Natural killer cell (primary cell): ENCODE data around the gene PFKFB3. TPM values are rescaled to one million over a fixed set of nuclear protein-coding genes. Genes with fewer than 3 reads are reported as not detected.

ENCODE experiments used
- ATAC-seq, 3 donors: fragments of 150-1000 bp in 2 of 3; fragments of 200-7000 bp in 1 of 3; cut with Tn5 transposase; 1 replicate in 1 of 3; 2 replicates in 2 of 3; pipeline ENCODE4 v1.10.0; 2021; ENCODE audit warnings: mild to moderate bottlenecking in 2 of 3, moderate library complexity in 2 of 3
- DNase-seq, 2 donors: peaks; one replicate each; pipeline versions ENCODE4 v3.0.0 to v3.0.0-alpha.2; 2013 to 2021; ENCODE audit warnings: mixed read lengths in 1 of 2
- H3K27ac ChIP-seq: one replicate; pipeline ENCODE4 v1.5.1; 2013; ENCODE audit warnings: mild to moderate bottlenecking, low read length
- H3K27me3 ChIP-seq: one replicate; pipeline ENCODE4 v1.6.1; 2013; ENCODE audit warnings: low read length; ENCODE audit not compliant: control insufficient read depth, insufficient read depth
- H3K36me3 ChIP-seq: one replicate; pipeline ENCODE4 v1.6.1; 2013; ENCODE audit warnings: low read length; ENCODE audit not compliant: control insufficient read depth, insufficient read depth
- H3K4me1 ChIP-seq: one replicate; pipeline ENCODE4 v1.6.1; 2013; ENCODE audit warnings: low read length; ENCODE audit not compliant: control insufficient read depth, insufficient read depth
- H3K4me3 ChIP-seq: one replicate; pipeline ENCODE4 v1.5.1; 2013; ENCODE audit warnings: low read length
- H3K9me3 ChIP-seq: one replicate; pipeline ENCODE4 v1.6.1; 2013; ENCODE audit warnings: low read length; ENCODE audit not compliant: control insufficient read depth, insufficient read depth
- H3K27ac Mint-ChIP-seq, 2 donors: one replicate each; pipeline ENCODE4 v1.8.0; 2022; ENCODE audit warnings: mild to moderate bottlenecking in 2 of 2, mixed read lengths in 2 of 2, moderate library complexity in 1 of 2
- H3K27me3 Mint-ChIP-seq, 2 donors: one replicate each; pipeline ENCODE4 v1.8.0; 2022; ENCODE audit warnings: low read depth in 2 of 2, mixed read lengths in 2 of 2
- H3K36me3 Mint-ChIP-seq: one replicate; pipeline ENCODE4 v1.8.0; 2022; ENCODE audit warnings: mixed read lengths
- H3K4me1 Mint-ChIP-seq, 2 donors: one replicate each; pipeline ENCODE4 v1.8.0; 2022; ENCODE audit warnings: mixed read lengths in 2 of 2
- H3K4me3 Mint-ChIP-seq: one replicate; pipeline ENCODE4 v1.8.0; 2022; ENCODE audit warnings: mild to moderate bottlenecking, moderate library complexity, mixed read lengths
- H3K9me3 Mint-ChIP-seq, 2 donors: one replicate each; pipeline ENCODE4 v1.8.0; 2022; ENCODE audit warnings: mixed read lengths in 2 of 2
- CTCF ChIP-seq: fragments of 200-600 bp; IDR thresholded peaks from one replicate; pipeline ENCODE4 v1.8.0; 2022; ENCODE audit warnings: antibody characterized with exemption
- WGBS: methylation state at CpG from one replicate; pipeline ENCODE4 v1.1.7; 2013; ENCODE audit warnings: missing lambda C conversion rate; ENCODE audit not compliant: insufficient coverage; 5-methylcytosine and 5-hydroxymethylcytosine counted together
- intact Hi-C: fragments of 100-400 bp; cut with micrococcal nuclease; formaldehyde crosslinking; loops from one replicate; pipeline ENCODE4 v1.14.2; 2022
- total RNA-seq, 4 donors: library from RNA; stranded (reverse); fragments of 120-200 nt in 1 of 4; gene quantifications; one replicate each; pipeline versions ENCODE4 v1.2.3 to v1.2.4, GENCODE V29; 2013 to 2022

The PFKFB3 gene
- total RNA-seq, 3 donors from 2014 or later (not counting 1 experiment from before 2014, with no cell fraction given): 33.4 to 59.7 (median 39.0) TPM

- intact Hi-C loops: no loop called here
- Mint-ChIP-seq H3K27me3 (no peaks in the 10 kb centered on the region), H3K27ac (no peak overlapping the region), H3K4me1 (peaks cover 0 to 21% of the 10 kb centered on the region in 2 donors), H3K9me3 (no peaks in the 10 kb centered on the region), H3K36me3 (no peaks in the 10 kb centered on the region), H3K4me3 (no peak overlapping the region)
- ATAC-seq: no peak
- WGBS: 89% methylated on average over 16 of the region's 16 CpGs
- no peak overlapping the region for H3K4me3 ChIP-seq
- H3K4me1 ChIP-seq: no peaks in the 10 kb centered on the region
- no peaks in the 10 kb centered on the region for H3K27me3 ChIP-seq
- TF ChIP-seq CTCF: no peak
- no peak for DNase-seq
- H3K36me3 ChIP-seq: no peaks in the 10 kb centered on the region
- H3K27ac ChIP-seq: no peak overlapping the region
- H3K9me3 ChIP-seq: no peaks in the 10 kb centered on the region
Observed at GRCh38 chr10:6182454-6183098, 20.2 kb upstream of the PFKFB3 start.

DNA sequence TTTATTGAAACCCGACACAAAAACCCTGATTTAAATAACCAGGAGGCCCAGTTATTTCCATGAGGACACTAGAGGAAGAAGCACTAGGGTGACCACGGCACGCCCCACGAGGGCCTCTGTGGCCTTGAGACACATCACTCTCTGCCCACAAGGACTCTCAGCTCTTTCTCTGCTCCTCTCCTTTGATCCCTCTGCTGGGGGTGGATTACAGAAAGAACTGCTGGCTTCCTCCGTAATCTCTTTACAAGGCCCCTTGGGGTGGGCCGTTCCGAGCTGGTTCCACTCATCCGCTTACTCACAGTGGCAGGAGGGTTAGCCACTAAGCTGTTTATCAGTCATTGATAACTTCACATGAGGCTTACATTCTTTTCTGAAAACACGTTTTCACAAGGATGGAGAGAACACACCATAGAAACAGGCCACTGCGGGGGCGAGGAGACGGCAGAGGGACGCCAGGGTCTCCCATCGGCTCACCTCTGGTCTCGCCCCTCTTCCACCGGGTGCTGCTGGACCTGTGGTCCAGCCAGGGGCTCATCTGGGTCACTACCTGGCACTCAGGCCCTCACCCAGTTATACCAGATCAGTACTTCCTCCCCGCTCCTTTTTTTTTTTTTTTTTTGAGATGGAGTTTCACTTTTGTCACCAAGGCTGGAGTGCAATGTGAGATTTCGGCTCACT, 17.6 kb upstream of the PFKFB3 start:
- no peaks in the 10 kb centered on the region for H3K4me1 ChIP-seq
- H3K36me3 ChIP-seq: no peaks in the 10 kb centered on the region
- no peaks in the 10 kb centered on the region for H3K27me3 ChIP-seq
- H3K4me3 ChIP-seq: no peak overlapping the region
- Mint-ChIP-seq H3K27ac (no peak overlapping the region), H3K4me1 (peaks cover 0 to 17% of the 10 kb centered on the region in 2 donors), H3K36me3 (no peaks in the 10 kb centered on the region), H3K27me3 (no peaks in the 10 kb centered on the region), H3K4me3 (no peak overlapping the region), H3K9me3 (no peaks in the 10 kb centered on the region)
- intact Hi-C loops: no loop called here
- H3K27ac ChIP-seq: no peak overlapping the region
- WGBS: 83% methylated on average over 16 of the region's 18 CpGs
- ATAC-seq (no peak), DNase-seq (no peak)
- TF ChIP-seq CTCF: no peak
- H3K9me3 ChIP-seq: no peaks in the 10 kb centered on the region

DNA sequence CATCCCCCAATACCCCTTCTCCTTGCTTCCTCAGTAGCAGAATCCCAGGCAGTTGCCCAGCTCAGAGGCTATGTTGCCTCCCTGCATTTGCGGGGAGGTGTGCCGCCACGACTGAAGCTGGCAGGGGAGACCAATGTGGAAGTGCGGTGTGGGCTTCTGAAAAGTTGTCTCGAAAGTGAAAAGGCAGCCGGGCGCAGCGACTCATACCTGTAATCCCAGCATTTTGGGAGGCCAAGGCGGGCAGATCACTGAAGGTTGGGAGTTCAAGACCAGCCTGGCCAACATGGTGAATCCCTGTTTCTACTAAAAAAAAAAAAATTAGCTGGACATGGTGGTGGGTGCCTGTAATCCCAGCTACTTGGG, 15.9 kb upstream of the PFKFB3 start:
- Mint-ChIP-seq H3K27me3 (no peaks in the 10 kb centered on the region), H3K4me3 (no peak overlapping the region), H3K27ac (no peak overlapping the region), H3K36me3 (no peaks in the 10 kb centered on the region), H3K4me1 (peaks cover 0 to 15% of the 10 kb centered on the region in 2 donors), H3K9me3 (no peaks in the 10 kb centered on the region)
- no peak for DNase-seq
- Histone ChIP-seq H3K4me3 (no peak overlapping the region), H3K9me3 (no peaks in the 10 kb centered on the region), H3K27ac (no peak overlapping the region), H3K36me3 (no peaks in the 10 kb centered on the region), H3K4me1 (no peaks in the 10 kb centered on the region), H3K27me3 (no peaks in the 10 kb centered on the region)
- intact Hi-C loops: no loop called here
- no peak for TF ChIP-seq CTCF
- WGBS: 82% methylated on average over 9 of the region's 9 CpGs
- ATAC-seq: no peak
